Measurements from ENCODE around the gene YDJC.

GRCh38 chr22:21590809-21591641, 38.8 kb downstream of the YDJC start:
- no peak for TF ChIP-seq RBM22 (optimal IDR thresholded peaks at IDR 0.05; ENCODE audit: low read length)
- no peak for TF ChIP-seq ZNF354B (CRISPR knock-in tag; IDR thresholded peaks at IDR 0.05)
- TF ChIP-seq CTCF (CRISPR knock-in tag; IDR thresholded peaks at IDR 0.05), result no peak
- TF ChIP-seq PBX3 (CRISPR knock-in tag; IDR thresholded peaks at IDR 0.05; ENCODE audit: borderline replicate concordance), result no peak
- TF ChIP-seq SAP130 (CRISPR knock-in tag; IDR thresholded peaks at IDR 0.05; ENCODE audit: low read depth), result no peak
